GM18520 (cell line): ENCODE results near the gene PLEKHA4.
"Not testable (repeated sequence)": the region's sequence is repeated elsewhere in the genome, so short reads cannot be mapped to it uniquely, and the experiment has no call there.

Experiments used
- ATAC-seq: cut with Tn5 transposase; IDR thresholded peaks from one replicate; pipeline ENCODE4 v1.9.1; 2021; ENCODE audit not compliant: unreplicated experiment

Gene PLEKHA4

DNA sequence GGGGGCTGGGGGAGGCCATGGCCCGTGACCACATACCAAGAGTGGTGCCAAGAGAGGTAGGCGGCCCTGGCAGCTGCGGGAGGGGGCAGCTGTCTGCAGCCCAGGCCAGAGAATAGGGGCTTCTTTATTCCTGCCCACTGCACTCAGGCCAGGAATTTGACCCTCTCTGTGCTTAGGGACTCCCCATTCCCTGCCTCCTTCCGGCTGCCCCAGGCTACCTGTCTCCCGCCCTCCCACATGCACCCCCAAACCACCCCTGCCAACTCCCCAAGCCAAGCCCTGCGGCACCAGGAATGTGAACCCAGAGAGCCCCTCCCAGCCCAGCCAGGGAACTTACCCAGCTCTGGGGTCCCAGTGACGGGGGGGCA lies 687 bp downstream of the PLEKHA4 start:
- no peak for ATAC-seq

DNA sequence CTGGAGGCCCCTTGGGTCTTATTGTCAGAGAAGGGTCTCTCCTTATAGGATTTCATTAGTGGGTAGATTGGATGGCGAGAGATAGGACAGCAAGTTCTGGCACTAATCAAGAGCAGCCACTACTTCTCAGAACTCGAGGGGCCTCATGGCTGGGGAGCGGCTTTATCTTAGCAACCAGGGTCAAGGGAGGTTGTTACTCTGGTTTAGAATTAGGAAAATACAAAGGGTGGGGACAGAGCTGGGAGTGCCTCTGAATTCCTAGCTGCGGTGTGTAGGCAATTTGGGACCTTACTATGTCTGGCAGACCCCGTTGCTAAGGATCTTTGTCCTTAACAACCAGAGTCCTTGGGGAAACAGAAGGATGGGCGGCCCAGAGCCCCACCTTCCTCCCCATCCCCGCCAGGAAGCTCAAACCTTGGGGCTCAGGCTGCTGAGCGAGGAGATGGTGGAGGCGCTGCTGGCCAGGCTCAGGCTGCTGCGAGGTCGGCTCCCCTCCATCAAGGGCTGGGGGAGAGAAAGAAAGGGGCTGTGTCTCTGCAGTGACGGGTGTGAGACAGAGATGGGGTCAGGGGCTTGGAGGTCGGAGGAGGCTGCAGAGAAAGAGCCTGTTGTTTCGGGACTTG lies 1.2 kb downstream of the PLEKHA4 start:
- ATAC-seq, result no peak

DNA sequence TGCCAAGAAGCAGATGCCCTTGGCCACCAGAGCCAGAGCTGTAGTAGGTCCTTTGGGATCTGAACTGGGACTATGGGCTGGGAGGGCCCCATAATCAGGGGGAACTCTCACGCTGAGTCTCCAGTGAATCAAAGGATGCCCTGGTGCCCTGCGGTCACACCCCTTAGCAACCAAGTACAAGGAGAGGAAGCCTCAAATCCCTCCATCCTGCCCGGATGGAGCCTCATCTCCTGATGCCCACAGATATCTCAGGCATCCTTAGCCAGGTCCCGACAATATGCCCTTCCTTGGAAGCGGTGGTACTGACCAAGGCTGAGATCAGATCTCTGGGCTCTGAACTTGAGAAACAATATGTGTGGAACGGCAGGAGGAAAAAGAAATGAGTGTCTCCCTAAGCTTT lies 1.7 kb downstream of the PLEKHA4 start:
- ATAC-seq, result no peak

GRCh38 chr19:48862827-48863226 lies 5.6 kb downstream of the PLEKHA4 start:
- no peak for ATAC-seq

DNA sequence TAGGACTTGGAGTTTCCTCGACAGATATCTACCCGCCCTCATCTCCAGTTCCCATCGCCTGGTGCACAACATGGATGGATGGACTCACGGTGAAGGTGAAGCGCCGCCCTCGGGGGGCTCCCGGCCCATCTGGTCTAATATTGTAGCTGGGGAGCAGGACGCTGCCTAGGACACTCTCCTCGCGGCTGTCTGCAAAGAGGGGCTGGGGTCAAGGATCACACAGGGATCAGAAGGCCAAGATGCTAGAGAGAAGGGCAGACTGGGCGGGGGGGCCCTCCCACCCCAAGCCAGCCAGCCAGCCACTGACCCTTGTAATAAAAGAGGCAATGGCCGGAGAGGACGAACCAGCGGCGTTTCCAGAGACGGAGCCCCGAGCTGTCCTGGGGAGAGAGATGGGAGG lies 7.1 kb downstream of the PLEKHA4 start:
- no peak for ATAC-seq

DNA sequence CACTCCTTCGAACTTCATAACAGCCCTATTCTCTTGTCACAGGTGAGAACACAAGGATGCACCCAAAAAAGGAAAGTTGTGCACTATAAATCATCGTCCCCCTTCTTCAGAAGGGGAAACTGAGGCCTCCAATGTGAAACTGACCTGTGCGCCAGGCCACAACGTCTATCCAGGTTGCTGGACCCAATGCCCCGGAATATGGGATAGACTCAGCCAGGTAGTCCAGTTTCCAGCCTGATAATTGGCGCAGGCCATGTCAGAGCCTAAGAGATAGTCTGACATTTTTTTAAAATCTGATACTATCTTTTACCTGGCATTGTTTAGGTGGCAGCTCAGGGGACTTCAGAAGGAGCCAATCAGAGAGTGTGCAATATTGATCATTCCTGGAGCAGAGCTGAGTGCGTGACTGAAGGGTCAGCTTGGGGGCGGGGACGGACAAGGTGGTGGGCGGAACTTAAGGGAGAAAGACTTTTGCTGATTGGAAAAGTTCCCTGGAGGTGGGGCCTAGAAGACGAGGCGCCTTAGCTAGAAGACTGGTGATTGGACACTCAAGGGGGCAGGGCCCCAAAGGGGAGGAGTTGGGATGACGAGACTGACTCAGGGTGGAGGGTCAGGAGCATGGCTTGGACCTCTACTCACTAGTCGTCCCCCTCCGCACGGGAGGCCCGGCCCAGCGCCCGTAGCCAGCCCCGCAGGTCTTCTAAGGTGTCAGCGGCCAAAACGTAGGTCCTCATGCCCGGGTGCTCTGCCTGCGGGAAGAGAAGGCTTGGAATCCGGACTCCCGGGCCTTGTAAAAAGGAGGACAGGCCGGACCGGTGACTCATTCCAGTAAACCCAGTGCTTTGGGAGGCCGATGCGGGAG lies 8.5 kb downstream of the PLEKHA4 start:
- ATAC-seq, result no peak

- no peak for ATAC-seq
Measured at GRCh38 chr19:48858984-48859710, 9.3 kb downstream of the PLEKHA4 start.

DNA sequence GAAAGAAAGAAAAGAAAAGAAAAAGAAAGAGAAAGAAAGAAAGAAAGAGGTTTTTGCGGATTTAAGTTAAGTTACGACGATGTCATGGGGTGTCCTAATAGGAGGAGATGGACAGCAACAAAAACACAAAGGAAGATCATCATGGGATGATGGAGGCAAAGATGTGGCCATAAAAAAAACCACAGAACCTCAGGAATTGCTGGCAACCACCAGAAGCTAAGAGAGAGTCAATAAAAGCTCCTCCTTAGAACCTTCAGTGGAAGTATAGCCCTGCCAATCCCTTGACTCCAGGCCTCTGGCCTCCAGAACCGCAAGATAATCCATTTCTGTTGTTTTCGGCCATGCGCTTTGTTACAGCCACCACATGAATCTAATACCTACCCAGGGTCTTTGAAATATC lies 11.5 kb downstream of the PLEKHA4 start:
- no peak for ATAC-seq

DNA sequence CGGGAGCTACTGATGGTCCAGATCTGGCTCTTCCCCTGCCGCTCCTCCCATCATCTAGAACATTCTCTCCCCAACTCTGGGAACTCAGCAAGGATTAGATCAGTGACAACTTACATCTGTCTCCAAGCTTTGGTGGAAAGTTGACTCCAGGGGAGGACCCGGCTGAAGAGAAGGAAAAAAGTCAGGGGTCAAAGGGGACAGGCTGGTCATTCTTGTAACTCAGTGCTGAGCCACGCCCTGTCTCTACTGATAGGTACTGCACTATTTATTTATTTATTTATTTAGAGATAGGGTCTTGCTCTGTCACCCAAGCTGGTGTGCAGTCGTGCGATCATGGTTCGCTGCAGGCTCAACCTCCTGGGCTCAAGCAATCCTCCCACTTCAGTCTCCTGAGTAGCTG lies 14.3 kb downstream of the PLEKHA4 start:
- ATAC-seq, result no peak

DNA sequence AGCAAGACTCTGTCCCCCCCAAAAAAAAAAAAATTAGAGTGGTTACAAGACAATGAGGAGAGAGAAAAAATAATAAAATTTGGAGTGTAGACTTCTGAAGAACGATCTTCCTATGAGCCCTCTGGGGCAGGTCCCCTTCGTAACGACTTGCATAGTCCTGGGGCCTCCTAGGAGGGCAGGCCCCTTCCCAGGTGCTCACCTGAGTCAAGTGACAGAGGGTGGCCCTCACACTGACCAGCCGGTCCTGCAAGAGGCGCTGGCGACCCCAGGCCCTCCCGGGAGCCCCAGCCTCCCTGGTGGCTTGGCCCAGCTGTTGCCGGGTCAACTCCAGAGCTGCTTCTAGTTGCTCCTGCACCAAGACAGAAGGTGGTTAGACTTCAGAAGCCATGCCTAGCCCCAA lies 14.9 kb downstream of the PLEKHA4 start:
- no peak for ATAC-seq

DNA sequence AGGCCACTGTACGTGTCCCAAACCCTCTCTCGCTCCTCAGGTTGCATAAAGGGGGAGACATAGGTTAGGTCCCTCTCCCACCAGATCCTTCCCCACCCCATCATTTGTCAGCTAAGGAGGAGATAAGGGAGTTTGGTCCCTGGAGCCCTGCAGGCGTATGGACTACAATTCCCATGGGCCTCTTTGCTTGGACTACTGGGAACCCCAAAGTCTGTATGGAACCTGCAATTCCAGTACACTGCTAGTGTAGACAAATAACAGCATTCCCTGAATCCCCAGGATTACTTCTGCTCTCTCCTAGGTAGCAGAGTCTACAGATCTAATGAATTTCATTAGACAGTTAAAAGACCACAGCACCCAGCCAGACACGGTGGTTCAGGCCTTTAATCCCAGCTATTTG lies 16.1 kb downstream of the PLEKHA4 start:
- no peak for ATAC-seq

DNA sequence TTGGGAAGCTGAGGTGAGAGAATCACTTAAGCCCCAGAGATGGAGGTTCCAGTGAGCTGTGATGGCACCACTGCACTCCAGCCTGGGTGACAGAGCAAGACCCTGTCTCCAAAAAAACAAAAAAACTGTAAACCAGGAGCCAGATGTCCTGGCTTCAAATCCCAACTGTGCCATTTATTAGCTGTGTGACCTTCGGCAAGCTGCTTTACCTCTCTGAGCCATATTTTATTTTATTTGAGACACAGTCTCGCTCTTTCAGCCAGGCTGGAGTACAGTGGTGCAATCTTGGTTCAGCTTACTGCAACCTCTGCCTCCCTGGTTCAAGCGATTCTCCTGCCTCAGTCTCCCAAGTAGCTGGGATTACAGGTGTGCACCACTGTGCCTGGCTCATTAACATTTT lies 21.8 kb downstream of the PLEKHA4 start:
- not testable (repeated sequence) for ATAC-seq

- ATAC-seq, result no peak
Measured at GRCh38 chr19:48845384-48845783, 23.0 kb downstream of the PLEKHA4 start.

GRCh38 chr19:48844472-48844871 lies 23.9 kb downstream of the PLEKHA4 start:
- no peak for ATAC-seq

DNA sequence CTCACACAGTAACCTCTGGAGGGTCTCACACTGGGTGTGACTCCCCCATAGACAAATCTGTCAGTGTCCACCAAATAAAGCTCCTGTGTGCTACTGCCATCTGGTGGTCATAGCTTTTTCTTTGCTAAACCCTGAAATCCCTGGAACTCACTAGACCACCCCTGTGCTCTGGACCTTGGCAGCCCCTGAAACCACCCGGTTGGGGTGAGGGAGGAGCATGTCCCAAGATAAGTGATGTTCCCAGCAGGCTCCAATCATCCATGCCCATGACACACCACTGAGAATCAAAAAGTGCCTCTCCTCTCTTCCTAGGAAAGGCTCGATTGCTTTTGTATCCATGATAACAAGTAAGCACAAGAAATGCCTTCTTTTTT lies 25.6 kb downstream of the PLEKHA4 start:
- ATAC-seq, result no peak

GRCh38 chr19:48841571-48841970 lies 26.8 kb downstream of the PLEKHA4 start:
- ATAC-seq, result no peak

- no peak for ATAC-seq
Measured at GRCh38 chr19:48841047-48841446, 27.4 kb downstream of the PLEKHA4 start.

GRCh38 chr19:48837687-48838086 lies 30.7 kb downstream of the PLEKHA4 start:
- ATAC-seq, result no peak

DNA sequence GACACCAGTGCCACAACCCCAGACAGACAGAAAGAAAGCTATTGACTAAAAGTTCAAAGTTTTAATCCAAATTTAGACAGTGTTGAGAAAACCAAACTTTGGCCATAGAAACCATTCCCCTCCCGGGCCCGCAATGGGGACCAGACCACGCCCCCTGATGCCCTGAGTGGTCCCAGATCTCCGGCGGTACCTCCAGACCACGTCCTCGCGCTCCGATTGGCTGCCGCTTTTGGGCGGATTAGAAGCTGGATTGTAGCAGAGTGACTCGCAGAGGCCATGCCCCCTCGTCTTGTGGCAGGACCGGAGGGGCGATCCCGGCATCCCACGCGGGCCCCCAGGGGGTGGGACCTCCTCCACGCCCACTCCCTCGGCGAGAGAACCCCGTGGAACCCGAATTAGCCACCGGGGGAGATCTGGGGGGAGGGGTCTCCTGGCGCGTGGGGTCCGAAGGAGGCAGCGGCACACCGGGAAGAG lies 31.3 kb downstream of the PLEKHA4 start:
- ATAC-seq, result peak; percentile 68

DNA sequence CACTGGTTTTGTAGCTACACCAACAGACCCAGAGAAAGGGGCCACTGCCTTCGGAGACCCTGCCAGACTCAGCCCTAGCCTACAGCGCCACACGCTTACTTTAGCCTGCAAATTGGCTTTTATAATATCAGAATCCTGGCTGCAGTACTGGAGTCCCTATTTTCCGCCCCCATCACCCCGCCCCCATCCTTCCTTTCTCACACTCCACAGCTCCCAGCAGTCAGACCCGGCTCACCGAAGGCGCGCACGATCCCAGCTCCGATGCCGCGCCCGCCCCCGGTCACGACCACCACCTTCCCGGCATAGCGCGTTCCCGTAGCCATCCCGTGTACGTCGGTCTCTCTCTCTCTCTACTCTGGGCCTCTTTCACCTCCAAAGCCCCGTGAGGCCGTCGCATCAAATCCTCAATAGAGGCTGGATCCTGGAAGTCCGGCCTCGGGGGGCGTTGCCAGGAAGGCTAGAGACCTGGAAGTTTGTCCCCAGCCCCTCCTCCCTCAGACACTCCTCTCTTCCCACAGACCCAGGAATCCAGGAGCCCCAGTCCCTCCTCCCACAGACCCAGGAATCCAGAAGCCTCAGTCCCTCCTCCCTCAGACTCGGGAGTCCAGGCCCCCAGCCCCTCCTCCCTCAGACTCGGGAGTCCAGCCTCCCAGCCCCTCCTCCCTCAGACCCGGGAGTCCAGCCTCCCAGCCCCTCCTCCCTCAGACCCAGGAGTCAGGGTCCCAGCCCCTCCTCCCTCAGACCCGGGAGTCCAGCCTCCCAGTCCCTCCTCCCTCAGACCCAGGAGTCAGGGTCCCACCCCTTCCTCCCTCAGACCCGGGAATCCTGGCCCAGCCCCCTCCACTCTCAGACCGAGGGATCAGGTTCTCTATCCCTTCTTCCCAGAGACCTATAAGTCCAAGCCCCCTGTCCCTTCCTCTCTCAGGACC lies 32.1 kb downstream of the PLEKHA4 start, which contains the start of gene HSD17B14:
TSS of gene HSD17B14 (minus strand) at position 403 of the 929 bp plus-strand sequence. CDS start at position 323, 80 bp downstream.
- ATAC-seq, result no peak

GRCh38 chr19:48835734-48836088 lies 32.7 kb downstream of the PLEKHA4 start:
- ATAC-seq, result no peak
